Mucosa of rectum (tissue), 2 donors: ENCODE results near the gene CYS1.

Source experiments
- H3K27ac ChIP-seq, 2 donors: one replicate each; pipeline ENCODE4 v1.7.0; 2013; ENCODE audit warnings: inconsistent platforms in 2 of 2, low read depth in 2 of 2, low read length in 2 of 2
- H3K27me3 ChIP-seq, 2 donors: one replicate each; pipeline ENCODE4 v1.7.0; 2013; ENCODE audit warnings: low read length in 2 of 2; ENCODE audit not compliant: control insufficient read depth in 2 of 2, insufficient read depth in 2 of 2
- H3K36me3 ChIP-seq, 2 donors: one replicate each; pipeline ENCODE4 v1.7.0; 2013; ENCODE audit warnings: low read length in 2 of 2; ENCODE audit not compliant: control insufficient read depth in 2 of 2, insufficient read depth in 2 of 2
- H3K4me1 ChIP-seq, 2 donors: one replicate each; pipeline ENCODE4 v1.7.0; 2013; ENCODE audit warnings: low read length in 2 of 2, mild to moderate bottlenecking in 1 of 2; ENCODE audit not compliant: control insufficient read depth in 2 of 2, insufficient read depth in 2 of 2
- H3K4me3 ChIP-seq, 2 donors: one replicate each; pipeline ENCODE4 v1.7.0; 2013; ENCODE audit warnings: low read length in 2 of 2
- H3K9ac ChIP-seq, 2 donors: one replicate each; pipeline ENCODE4 v1.7.0; 2013; ENCODE audit warnings: low read length in 2 of 2, low read depth in 1 of 2, mild to moderate bottlenecking in 1 of 2
- H3K9me3 ChIP-seq, 2 donors: one replicate each; pipeline ENCODE4 v1.7.0; 2013; ENCODE audit warnings: low read length in 2 of 2; ENCODE audit not compliant: control insufficient read depth in 2 of 2
- donor health status: healthy.
- donor health status: Normal muscosa, but diverticular disease.

CYS1 gene

DNA sequence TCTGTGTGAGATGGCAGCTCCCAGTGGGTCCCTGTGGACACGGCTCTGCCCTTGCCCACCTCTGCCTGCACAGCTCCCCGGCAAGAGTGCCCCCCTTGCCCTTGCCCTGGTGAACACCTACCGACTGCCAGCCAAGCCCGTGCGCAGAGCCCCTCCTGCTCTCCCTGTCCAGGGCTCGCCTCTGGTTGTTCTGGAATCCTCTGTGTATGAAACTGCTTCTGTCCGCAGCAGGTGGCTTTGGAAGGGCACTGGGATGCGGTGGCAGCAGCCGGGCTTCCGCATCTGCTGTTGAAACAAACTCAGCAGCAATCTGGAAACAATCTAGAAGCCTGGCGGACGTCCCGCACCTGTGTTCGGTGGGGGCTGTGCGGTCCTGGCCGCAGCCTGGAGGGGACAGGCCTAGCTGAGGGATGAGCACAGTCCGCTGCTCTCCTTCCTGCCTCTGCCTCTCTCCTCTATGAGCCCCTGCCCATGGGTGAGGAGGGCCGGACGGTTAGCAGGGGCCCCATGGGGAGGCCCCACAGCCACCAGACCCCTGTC lies 70.9 kb downstream of the CYS1 start:
- no peak overlapping the region for H3K4me3 ChIP-seq

DNA sequence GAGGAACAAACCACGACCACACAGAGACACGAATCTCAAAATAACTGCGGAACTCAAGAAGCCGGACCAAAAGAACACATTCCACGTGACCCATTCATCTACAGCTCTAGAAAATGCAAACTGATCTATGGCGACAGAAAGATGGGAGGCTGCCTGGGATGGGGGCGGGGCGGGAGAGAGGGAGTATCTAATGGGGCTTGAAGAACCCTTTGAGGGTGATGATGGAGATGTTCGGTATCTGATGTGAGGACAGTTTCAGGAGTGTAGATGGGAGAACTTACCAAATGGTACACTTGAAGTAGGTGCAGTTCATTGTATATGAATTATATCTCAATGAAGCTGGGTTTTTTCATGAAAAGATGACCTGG lies 71.4 kb downstream of the CYS1 start:
- no peak overlapping the region for H3K4me3 ChIP-seq
- no peak overlapping the region for H3K27ac ChIP-seq
- no peaks in the 10 kb centered on the region for H3K36me3 ChIP-seq
- no peaks in the 10 kb centered on the region for H3K27me3 ChIP-seq
- H3K9me3 ChIP-seq: no peaks in the 10 kb centered on the region
- peaks cover 2 to 6% of the 10 kb centered on the region in 2 donors for H3K4me1 ChIP-seq
- no peak overlapping the region for H3K9ac ChIP-seq

More for the DNA sequence above, 70.9 kb downstream of the CYS1 start:
- Histone ChIP-seq H3K9me3 (no peaks in the 10 kb centered on the region), H3K9ac (no peak overlapping the region), H3K4me1 (peaks cover 2 to 6% of the 10 kb centered on the region in 2 donors), H3K27me3 (no peaks in the 10 kb centered on the region), H3K36me3 (no peaks in the 10 kb centered on the region), H3K27ac (no peak overlapping the region)

DNA sequence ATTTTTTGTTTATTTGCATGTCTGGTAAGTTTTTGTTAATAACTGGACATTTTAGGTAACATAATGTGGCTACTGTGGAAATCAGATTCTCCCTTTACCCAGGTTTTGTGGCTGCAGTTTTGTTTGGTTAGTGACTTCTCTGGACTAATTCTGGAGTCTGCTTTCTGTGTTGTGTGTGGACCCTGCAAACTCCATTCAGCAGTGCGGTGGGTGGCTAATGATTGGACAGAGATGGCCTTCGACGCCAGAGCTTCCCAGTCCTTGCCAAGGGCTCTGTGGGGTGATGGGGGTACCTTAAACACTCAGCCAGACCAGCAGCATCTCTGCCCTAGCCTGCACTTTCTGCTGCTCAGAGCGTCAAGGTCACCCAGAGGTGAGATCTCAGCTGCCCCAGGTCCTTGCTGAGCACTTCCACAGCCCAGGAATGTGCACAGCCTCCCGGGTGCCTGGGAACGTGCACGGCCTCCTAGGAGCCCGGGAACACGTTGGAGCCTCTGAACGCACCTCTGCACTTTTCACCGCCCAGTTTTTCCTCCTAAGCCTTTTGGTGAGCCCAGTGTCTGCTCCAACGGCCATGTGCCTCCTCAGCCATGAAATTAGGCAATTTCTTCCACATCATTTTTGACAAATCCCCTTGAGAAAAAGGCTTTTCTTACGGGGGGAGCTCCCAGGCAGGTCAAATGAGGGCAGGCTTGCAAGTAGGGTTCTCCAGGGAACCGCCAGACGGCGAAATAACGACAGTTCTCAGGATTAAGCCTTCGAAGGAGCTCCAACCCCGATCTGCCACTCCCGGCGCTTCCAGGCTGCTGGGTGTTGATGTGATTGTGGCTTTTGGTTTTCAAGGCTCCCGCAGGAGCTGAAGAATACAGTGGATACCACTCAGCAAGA lies 72.0 kb downstream of the CYS1 start:
- H3K4me1 ChIP-seq: peaks cover 2 to 6% of the 10 kb centered on the region in 2 donors
- H3K9ac ChIP-seq: no peak overlapping the region
- no peaks in the 10 kb centered on the region for H3K9me3 ChIP-seq
- no peak overlapping the region for H3K27ac ChIP-seq
- H3K4me3 ChIP-seq: no peak overlapping the region
- H3K36me3 ChIP-seq: no peaks in the 10 kb centered on the region
- no peaks in the 10 kb centered on the region for H3K27me3 ChIP-seq

DNA sequence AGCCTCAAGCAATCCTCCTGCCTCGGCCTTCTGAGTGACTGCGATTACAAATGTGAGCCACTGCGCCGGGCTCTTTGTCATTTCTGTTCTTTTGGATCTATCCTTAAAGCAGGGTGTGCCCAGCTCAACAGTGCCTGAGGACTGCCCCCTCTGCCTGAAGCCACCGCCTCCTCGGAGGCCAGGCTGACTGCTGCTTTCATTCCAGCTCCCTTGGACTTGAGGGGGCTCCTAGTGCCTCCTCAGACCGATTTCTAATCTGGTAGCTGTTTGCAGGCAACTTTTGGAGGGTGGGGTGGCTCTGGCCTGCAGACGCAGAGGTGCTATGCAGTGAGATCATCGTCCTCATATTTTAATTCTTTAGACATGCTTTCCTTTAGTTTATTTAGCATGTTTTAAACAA lies 72.8 kb downstream of the CYS1 start:
- Histone ChIP-seq H3K36me3 (no peaks in the 10 kb centered on the region), H3K9ac (no peak overlapping the region), H3K9me3 (no peaks in the 10 kb centered on the region), H3K27ac (no peak overlapping the region), H3K4me1 (peaks cover 2 to 6% of the 10 kb centered on the region in 2 donors), H3K27me3 (no peaks in the 10 kb centered on the region), H3K4me3 (no peak overlapping the region)
